HepG2 (cell line): ENCODE measurements around the gene UBA6. TPM values are rescaled to one million over a fixed set of nuclear protein-coding genes. Genes with fewer than 3 reads are reported as not detected.

Source experiments
- EHMT2 ChIP-seq: fragments of 200-600 bp; sonication (generic); IDR thresholded peaks from 2 replicates; pipeline ENCODE4 v1.7.0; 2017; ENCODE audit warnings: antibody characterized with exemption, low read depth, low read length, borderline replicate concordance
- FOXP1 ChIP-seq, 2 experiments: fragments of 450-650 bp in 1 of 2; IDR thresholded peaks; 2 replicates each; pipeline ENCODE4 v1.6.1; 2017 to 2018; ENCODE audit warnings: antibody characterized with exemption in 1 of 2
- GABPB1 ChIP-seq: IDR thresholded peaks from 2 replicates; pipeline ENCODE4 v1.6.1; 2016; ENCODE audit warnings: mild to moderate bottlenecking, missing genetic modification reagents, moderate library complexity, missing compliant biosample characterization
- HDAC2 ChIP-seq: sonication (generic); formaldehyde crosslinking; IDR thresholded peaks from 2 replicates; pipeline ENCODE4 v1.4.0; 2020; ENCODE audit warnings: missing genetic modification reagents
- KDM6A ChIP-seq: IDR thresholded peaks from 2 replicates; pipeline ENCODE4 v1.6.1; 2016; ENCODE audit warnings: low read depth
- KLF6 ChIP-seq: IDR thresholded peaks from 2 replicates; pipeline ENCODE4 v1.8.0; 2016; ENCODE audit warnings: missing biosample characterization, missing genetic modification reagents
- MXI1 ChIP-seq: IDR thresholded peaks from 3 replicates; pipeline ENCODE4 v1.6.1; 2012; ENCODE audit warnings: low read depth, low read length, inconsistent platforms, borderline replicate concordance
- NAIF1 ChIP-seq: sonication (generic); formaldehyde crosslinking; IDR thresholded peaks from 2 replicates; pipeline ENCODE4 v1.5.0; 2020; ENCODE audit warnings: mild to moderate bottlenecking, missing genetic modification reagents, borderline replicate concordance
- NR2C2 ChIP-seq: sonication (generic); formaldehyde crosslinking; IDR thresholded peaks from 2 replicates; pipeline ENCODE4 v1.4.0; 2020; ENCODE audit warnings: missing genetic modification reagents, mild to moderate bottlenecking, moderate library complexity, borderline replicate concordance
- POLR2A ChIP-seq, 2 experiments: IDR thresholded peaks; 2 replicates each; pipeline ENCODE4 v1.6.1; 2011; ENCODE audit warnings: low read depth in 2 of 2, low read length in 2 of 2, mild to moderate bottlenecking in 1 of 2, moderate library complexity in 1 of 2; ENCODE audit not compliant: insufficient read depth in 1 of 2
- POLR2AphosphoS5 ChIP-seq: IDR thresholded peaks from 2 replicates; pipeline ENCODE4 v1.6.1; 2012; ENCODE audit warnings: low read depth, low read length
- PPARG ChIP-seq: conservative IDR thresholded peaks from 2 replicates; pipeline ENCODE4 v1.6.1; 2016; ENCODE audit warnings: missing biosample characterization, missing genetic modification reagents
- RAD51 ChIP-seq: fragments of 450-650 bp; IDR thresholded peaks from 2 replicates; pipeline ENCODE4 v1.6.1; 2016; ENCODE audit warnings: borderline replicate concordance
- SOX13 ChIP-seq, 3 experiments: fragments of 450-650 bp in 1 of 3; sonication (generic) in 1 of 3; formaldehyde crosslinking in 1 of 3; IDR thresholded peaks in 2 of 3; conservative IDR thresholded peaks in 1 of 3; 2 replicates each; pipeline versions ENCODE4 v1.5.0 to v1.6.1; 2016 to 2020; ENCODE audit warnings: antibody characterized with exemption in 1 of 3, mild to moderate bottlenecking in 1 of 3, missing compliant biosample characterization in 1 of 3, missing genetic modification reagents in 1 of 3, moderate library complexity in 1 of 3
- SRY ChIP-seq: sonication (generic); formaldehyde crosslinking; IDR thresholded peaks from 2 replicates; pipeline ENCODE4 v1.8.0; 2022; ENCODE audit warnings: mild to moderate bottlenecking, missing genetic modification reagents
- ZNF564 ChIP-seq: sonication (generic); formaldehyde crosslinking; IDR thresholded peaks from 2 replicates; pipeline ENCODE4 v1.8.1; 2023; ENCODE audit warnings: mild to moderate bottlenecking, missing genetic modification reagents
- ZNF652 ChIP-seq: IDR thresholded peaks from 2 replicates; pipeline ENCODE4 v1.6.1; 2016; ENCODE audit warnings: low read depth, borderline replicate concordance
- ZNF709 ChIP-seq: sonication (generic); formaldehyde crosslinking; IDR thresholded peaks from 2 replicates; pipeline ENCODE4 v1.5.0; 2020; ENCODE audit warnings: mild to moderate bottlenecking, missing genetic modification reagents
- ZNF816 ChIP-seq: sonication (generic); formaldehyde crosslinking; IDR thresholded peaks from 2 replicates; pipeline ENCODE4 v1.8.0; 2022; ENCODE audit warnings: missing genetic modification reagents, mild to moderate bottlenecking, borderline replicate concordance
- polyA plus RNA-seq, 8 experiments: library from polyadenylated mRNA; depleted of rRNA in 3 of 8; stranded (reverse) in 7 of 8; unstranded in 1 of 8; fragments of >200 nt; fragmentation: Illumina TruSeq in 4 of 8; extraction: Trizol in 4 of 8; gene quantifications; 2 replicates each; pipeline versions ENCODE4 v1.2.1 to v1.2.3, GENCODE V29; 2011 to 2016; ENCODE audit warnings: low read depth in 4 of 8, missing spikeins in 1 of 8, mixed read lengths in 1 of 8; ENCODE audit not compliant: insufficient read depth in 1 of 8
- total RNA-seq, 5 experiments: library from RNA; depleted of rRNA; stranded (reverse); fragments of >200 nt; fragmentation: Illumina TruSeq; extraction: Trizol; gene quantifications; 2 replicates each; pipeline ENCODE4 v1.2.3, GENCODE V29; 2016; ENCODE audit warnings: low read depth in 1 of 5
- TF ChIP-seq, protein P1 (sequence below): fragments of 450-650 bp; IDR thresholded peaks from 2 replicates; pipeline ENCODE4 v1.6.1; 2016
- TF ChIP-seq, protein P2 (sequence below): sonication (generic); formaldehyde crosslinking; IDR thresholded peaks from 2 replicates; pipeline ENCODE4 v1.8.1; 2023; ENCODE audit warnings: mild to moderate bottlenecking, moderate library complexity, missing genetic modification reagents
- TF ChIP-seq, protein P3 (sequence below): sonication (generic); formaldehyde crosslinking; IDR thresholded peaks from 2 replicates; pipeline ENCODE4 v1.4.0; 2020; ENCODE audit warnings: missing genetic modification reagents, borderline replicate concordance
- TF ChIP-seq, protein P4 (sequence below): sonication (generic); formaldehyde crosslinking; IDR thresholded peaks from 2 replicates; pipeline ENCODE4 v1.4.0; 2020; ENCODE audit warnings: mild to moderate bottlenecking, missing genetic modification reagents
- TF ChIP-seq, protein P5 (sequence below): IDR thresholded peaks from 2 replicates; pipeline ENCODE4 v1.6.1; 2016; ENCODE audit warnings: missing compliant biosample characterization, missing genetic modification reagents, borderline replicate concordance

Gene UBA6
- total and polyA plus RNA-seq, 2 of the 13 experiments (the other 11 are each of a cell fraction or from before 2014, with no cell fraction given), result 33.3 to 75.4 TPM

DNA sequence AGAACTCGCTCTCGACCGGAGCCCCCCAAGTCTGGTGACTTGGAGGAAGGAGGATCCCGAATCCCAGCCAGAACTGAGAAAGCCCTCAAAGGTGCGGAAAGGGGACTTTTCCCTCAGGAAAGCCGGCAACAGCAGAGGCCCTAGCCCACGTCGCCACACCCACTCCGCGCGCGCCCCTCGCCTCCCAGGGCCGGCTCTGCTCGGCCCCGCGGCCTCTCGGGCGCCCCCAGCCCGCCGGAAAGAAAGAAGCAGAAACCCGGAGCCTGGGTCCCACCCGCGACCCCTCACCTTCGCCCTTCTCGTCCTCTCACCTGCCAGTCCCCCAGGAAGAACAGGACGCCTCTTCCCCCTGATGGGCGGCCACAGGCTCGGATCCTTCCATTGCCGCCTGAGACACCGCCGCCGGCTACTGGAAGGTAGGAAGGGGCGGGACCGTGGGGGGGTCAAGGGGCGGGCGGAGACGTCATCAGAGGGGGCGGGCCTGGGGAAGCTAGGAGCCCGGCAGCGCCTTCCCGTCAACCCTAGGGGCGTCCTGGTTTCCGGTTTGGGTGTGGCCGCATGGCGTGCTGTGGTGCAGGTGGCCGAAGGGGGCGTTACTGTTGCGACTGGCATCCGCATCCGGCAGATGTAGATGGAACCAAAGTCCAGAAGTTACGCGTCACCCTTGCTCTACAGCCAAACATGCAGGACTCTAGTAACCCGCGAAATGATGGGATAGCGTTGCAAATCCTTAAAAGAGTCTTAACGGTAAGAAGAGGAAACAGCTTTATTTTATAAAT, at the start of gene UBA6 (continued):
- TF ChIP-seq EHMT2, result peak; percentile 37; the same call in 1 of the 2 replicates
- TF ChIP-seq, protein P1, sequence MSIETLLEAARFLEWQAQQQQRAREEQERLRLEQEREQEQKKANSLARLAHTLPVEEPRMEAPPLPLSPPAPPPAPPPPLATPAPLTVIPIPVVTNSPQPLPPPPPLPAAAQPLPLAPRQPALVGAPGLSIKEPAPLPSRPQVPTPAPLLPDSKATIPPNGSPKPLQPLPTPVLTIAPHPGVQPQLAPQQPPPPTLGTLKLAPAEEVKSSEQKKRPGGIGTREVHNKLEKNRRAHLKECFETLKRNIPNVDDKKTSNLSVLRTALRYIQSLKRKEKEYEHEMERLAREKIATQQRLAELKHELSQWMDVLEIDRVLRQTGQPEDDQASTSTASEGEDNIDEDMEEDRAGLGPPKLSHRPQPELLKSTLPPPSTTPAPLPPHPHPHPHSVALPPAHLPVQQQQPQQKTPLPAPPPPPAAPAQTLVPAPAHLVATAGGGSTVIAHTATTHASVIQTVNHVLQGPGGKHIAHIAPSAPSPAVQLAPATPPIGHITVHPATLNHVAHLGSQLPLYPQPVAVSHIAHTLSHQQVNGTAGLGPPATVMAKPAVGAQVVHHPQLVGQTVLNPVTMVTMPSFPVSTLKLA, result peak; percentile 90
- TF ChIP-seq ZNF816, result 0 out of 2 replicates have a peak, but pooled peaks have one; percentile 46
- TF ChIP-seq, protein P2, sequence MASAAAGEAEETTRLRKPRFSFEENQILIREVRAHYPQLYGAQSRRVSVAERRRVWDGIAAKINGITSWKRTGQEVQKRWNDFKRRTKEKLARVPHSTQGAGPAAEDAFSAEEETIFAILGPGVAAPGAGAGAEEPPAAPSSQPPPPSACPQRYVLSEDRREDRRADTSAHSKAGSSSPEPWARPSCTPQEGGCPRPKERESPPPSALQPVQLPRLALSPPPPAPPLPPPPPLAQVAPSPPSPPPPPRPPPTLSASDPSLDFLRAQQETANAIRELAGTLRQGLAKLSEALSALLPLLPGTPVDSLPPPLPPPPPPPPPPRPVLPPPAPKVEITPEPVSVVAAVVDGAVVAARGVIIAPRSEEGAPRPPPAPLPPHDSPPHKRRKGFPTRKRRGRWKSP, result peak; percentile 57; the same call in 1 of the 2 replicates
- TF ChIP-seq KLF6 (CRISPR knock-in tag), result peak; percentile 93
- peak; percentile 89 for TF ChIP-seq PPARG
- peak; percentile 97 for TF ChIP-seq NR2C2 (CRISPR knock-in tag)
- peak; percentile 96 for TF ChIP-seq GABPB1 (CRISPR knock-in tag)
- TF ChIP-seq MXI1, result peak; percentile 95; the same call in 2 of the 3 replicates
- TF ChIP-seq ZNF709 (CRISPR knock-in tag), result peak; percentile 51; the same call in 1 of the 2 replicates
- TF ChIP-seq SOX13 (IDR thresholded peaks at IDR 0.05), result no peak
- no peak; a peak in 2 of 4 replicates for TF ChIP-seq SOX13 (CRISPR knock-in tag; conservative IDR thresholded peaks at IDR 0.05 in 1 of 2, IDR thresholded peaks at IDR 0.05 in 1 of 2)
- no peak for TF ChIP-seq RAD51
- peak; percentile 92 for TF ChIP-seq POLR2AphosphoS5
- peak; percentile 44; the same call in 1 of the 2 replicates for TF ChIP-seq ZNF652 (CRISPR knock-in tag)
- TF ChIP-seq HDAC2, result peak; percentile 69
- peak; percentile 86 to 89 for TF ChIP-seq POLR2A (IDR thresholded peaks at IDR 0.05; ENCODE audit: insufficient read depth in 1 of 2, low read depth in 2 of 2, low read length in 2 of 2)
- TF ChIP-seq, protein P3, sequence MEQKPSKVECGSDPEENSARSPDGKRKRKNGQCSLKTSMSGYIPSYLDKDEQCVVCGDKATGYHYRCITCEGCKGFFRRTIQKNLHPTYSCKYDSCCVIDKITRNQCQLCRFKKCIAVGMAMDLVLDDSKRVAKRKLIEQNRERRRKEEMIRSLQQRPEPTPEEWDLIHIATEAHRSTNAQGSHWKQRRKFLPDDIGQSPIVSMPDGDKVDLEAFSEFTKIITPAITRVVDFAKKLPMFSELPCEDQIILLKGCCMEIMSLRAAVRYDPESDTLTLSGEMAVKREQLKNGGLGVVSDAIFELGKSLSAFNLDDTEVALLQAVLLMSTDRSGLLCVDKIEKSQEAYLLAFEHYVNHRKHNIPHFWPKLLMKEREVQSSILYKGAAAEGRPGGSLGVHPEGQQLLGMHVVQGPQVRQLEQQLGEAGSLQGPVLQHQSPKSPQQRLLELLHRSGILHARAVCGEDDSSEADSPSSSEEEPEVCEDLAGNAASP, result peak; percentile 27; the same call in 1 of the 2 replicates
- TF ChIP-seq, protein P4, sequence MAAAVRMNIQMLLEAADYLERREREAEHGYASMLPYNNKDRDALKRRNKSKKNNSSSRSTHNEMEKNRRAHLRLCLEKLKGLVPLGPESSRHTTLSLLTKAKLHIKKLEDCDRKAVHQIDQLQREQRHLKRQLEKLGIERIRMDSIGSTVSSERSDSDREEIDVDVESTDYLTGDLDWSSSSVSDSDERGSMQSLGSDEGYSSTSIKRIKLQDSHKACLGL (CRISPR knock-in tag), result peak; percentile 47; the same call in 1 of the 2 replicates
- TF ChIP-seq, protein P5, sequence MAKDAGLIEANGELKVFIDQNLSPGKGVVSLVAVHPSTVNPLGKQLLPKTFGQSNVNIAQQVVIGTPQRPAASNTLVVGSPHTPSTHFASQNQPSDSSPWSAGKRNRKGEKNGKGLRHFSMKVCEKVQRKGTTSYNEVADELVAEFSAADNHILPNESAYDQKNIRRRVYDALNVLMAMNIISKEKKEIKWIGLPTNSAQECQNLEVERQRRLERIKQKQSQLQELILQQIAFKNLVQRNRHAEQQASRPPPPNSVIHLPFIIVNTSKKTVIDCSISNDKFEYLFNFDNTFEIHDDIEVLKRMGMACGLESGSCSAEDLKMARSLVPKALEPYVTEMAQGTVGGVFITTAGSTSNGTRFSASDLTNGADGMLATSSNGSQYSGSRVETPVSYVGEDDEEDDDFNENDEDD, result peak; percentile 52
- TF ChIP-seq FOXP1 (IDR thresholded peaks at IDR 0.05), result no peak
- TF ChIP-seq FOXP1 (CRISPR knock-in tag; IDR thresholded peaks at IDR 0.05), result 0 out of 2 replicates have a peak, but pooled peaks have one; percentile 17
- peak; percentile 57; the same call in 1 of the 2 replicates for TF ChIP-seq ZNF564 (CRISPR knock-in tag)
- TF ChIP-seq SRY, result no peak
- TF ChIP-seq NAIF1, result no peak
- TF ChIP-seq KDM6A, result peak; percentile 30; the same call in 1 of the 2 replicates
